ENCODE results near the gene ANKRD22.
"Not testable (repeated sequence)": the region's sequence is repeated elsewhere in the genome, so short reads cannot be mapped to it uniquely, and the experiment has no call there.

Gene ANKRD22

DNA sequence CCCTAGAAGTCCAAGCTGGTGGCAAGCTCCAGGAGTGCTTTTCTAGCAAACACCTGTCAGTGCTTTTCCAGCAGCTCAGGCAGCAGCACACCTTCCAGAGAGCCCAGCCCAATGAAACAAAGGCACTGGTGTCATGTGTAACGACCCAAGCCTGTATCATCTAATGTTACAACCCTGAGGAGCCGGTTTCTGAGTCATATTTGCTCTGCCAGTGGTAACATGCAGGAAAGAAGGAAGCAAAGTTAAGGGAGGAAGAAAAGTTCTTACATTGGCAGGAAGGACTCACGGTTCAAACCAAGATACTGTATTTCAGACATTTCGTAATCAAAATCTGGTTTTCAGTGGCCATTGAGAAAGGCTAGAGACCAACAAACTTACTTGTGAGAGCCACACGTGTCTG is at the start of gene ANKRD22:
Gene ANKRD22 (minus strand): TSS at position 139 of the 400 bp plus-strand sequence. CDS start 237 bp downstream, outside the sequence.
- DNase-seq (ENCODE audit: low read depth, low spot score) = no peak

DNA sequence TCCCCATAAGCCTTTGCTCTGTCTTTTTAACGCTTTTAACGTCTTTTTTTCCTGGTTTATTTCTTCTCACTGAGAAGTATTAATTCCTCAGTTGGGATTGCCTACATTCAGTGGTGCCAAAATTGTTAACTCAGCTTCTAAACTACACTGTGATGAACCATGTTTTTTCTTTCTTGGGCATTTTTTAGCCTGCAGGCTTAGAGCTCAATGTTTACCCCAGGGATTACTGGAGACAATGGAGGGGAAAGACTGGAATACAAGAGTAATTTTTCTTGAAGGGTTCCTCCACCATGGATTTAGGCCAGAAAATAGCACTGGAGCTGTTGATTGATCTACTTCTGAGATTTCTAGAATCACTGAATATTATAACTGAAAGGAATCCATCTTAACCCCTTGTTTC is 48.2 kb upstream of the ANKRD22 start:
- no peak for DNase-seq (ENCODE audit: low read depth, low spot score)

DNA sequence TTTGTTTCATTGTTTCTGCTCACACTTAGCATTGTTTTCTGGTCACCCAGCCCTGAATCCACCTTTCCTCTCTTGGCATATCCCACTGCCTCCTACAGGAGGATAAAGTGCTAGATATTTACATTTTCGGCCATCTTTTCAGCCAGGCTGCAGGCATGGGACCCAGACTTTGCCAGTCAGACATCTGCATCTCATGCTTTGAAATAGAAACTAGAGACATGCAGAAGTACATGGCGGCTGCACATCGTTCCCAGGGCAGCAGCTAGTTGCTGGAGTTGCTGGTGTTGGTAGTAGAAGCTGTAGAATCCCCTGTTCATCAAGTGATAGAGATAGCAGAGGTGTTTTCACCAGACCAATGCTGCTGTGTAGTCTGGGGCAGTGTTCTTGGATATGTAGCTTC is 47.1 kb upstream of the ANKRD22 start:
- DNase-seq (ENCODE audit: low read depth, low spot score) = no peak

DNA sequence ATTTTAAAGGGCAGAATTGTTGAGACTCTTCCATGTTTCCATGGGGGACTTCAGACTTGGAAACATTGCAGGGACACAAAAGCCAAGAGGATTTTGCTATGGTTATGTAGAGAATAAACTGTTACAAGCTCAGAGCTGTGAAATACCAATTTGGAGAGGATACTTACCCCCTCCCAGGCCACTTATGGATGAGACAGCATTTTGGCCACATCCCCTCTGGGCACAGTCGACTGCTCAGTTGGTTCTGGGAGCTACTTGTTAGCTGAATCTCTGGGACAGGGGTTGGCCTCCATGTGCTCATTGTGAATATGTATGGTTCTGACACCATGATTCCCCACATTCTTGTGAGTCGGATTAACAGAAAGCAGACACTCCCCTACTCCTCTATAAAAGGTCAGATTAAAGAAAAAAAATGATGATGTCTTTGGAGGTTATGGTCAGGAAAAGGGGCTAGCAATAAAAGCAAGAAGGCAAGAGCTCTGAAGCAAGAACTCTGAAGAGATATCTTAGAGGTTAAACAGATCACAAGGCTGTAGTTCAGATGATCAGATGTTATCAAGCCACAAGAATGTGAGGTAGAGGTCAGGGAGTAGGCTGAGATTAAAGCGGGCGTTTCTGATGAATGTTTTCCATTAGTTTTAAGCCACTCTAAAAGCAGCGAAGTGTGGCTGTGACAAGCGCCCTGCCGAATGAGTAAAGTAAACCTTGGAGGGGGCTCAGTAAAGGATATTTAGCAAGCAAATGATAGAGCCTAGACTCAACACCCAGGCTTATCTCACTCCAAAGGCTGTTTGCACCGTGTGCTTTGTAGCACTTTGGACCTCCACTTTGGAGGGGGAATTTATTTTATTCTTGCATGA is 45.6 kb upstream of the ANKRD22 start:
- DNase-seq (ENCODE audit: low read depth, low spot score) = no peak

DNA sequence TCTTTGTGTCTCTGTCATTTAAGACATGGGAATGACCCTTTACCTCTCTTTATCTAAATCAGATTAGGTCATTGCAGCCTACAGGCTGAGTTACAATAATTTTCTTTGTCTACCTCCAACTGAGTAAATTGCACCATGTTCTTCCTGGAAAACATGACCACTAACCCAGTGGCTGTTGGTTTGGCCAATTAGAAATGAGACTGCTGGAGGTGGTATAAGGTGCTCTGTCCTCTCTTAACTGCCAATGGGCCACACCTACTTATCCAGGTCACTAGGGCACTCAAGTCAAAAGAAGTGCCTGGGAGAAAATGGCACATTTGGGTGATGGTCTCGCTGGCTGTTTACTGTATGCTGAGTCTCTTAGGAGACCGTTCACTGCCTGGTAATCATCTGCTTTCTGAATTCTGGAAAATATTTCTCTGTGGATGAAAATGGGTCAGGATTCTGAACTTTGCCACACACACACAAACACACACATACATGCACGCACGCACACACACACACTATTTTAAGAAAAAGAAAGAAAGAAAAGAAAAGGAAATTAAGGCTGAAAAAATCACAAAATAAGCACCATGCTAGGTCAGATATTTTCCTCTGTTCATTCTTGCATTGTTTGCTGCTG is 44.8 kb upstream of the ANKRD22 start:
- no peak for DNase-seq (ENCODE audit: low read depth, low spot score)

DNA sequence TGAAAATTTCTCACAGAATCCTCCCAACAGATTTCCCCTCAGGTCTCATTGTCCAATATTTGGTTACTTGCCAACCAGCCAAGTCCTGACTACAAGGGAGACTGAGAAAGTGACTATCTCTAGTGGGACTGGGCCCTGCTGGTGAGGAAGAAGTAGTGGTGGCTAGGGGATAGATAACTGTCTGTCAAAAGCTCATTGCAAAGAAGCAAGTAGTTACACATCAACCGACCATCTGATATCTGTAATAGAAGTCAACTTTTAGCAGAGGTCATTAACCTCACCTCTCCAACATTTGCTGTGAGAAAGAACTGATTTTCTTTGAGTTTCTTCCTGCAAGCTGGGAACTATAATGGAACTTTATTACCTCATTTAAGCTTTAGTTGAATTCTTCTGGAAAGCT is 43.6 kb upstream of the ANKRD22 start:
- no peak for DNase-seq (ENCODE audit: low read depth, low spot score)

DNA sequence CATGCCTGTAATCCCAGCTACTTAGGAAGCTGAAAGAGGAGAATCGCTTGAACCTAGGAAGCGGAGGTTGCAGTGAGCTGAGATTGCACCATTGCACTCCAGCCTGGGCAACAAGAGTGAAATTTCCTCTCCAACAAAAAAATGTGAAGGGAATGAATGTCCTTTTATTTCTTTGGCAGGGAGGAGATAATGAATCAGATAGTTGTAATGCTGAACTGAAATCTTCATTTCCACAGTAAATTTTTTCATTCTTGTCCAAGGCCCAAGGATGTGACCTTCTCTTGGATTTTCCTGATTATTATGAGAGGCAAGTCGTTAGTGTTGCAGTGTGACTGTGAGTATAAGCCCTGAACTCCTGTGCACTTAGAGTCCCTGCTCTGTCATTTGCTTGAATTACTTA is 42.0 kb upstream of the ANKRD22 start:
- no peak for DNase-seq (ENCODE audit: low read depth, low spot score)

DNA sequence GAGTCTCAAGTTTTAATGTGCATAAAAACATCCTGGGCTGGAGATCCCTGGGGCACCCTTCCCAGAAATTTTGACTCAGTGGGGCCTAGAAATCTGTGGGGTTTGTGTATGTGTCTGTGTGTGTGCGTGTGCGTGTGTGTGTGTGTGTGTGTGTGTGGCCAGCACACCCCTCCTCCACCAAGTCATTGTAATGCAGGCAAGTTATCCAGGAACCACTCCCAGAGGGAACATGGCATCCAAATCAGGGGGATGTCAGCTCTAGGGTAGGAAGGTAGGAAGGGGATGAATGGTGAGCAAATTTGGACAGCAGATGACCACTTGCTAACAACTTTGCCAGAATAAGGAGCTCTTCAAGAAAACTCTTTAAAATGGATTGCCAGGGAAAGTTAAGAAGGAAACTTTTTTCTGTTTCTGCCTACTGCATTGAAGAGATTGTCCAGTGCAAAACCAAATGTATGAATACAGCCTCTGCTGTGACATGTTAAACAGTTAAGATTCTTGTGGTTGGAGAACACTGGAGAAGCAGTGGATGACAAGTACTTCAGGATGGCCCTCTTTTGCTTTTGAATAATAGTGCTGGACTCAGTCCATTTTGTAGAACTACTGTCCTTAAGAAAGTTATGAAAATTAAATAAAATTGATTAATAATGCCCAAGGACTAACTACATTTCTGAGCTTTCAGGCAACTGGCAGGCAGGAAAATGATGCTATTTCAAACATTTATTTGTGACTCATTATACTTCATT is 40.8 kb upstream of the ANKRD22 start:
- no peak for DNase-seq (ENCODE audit: low read depth, low spot score)

DNA sequence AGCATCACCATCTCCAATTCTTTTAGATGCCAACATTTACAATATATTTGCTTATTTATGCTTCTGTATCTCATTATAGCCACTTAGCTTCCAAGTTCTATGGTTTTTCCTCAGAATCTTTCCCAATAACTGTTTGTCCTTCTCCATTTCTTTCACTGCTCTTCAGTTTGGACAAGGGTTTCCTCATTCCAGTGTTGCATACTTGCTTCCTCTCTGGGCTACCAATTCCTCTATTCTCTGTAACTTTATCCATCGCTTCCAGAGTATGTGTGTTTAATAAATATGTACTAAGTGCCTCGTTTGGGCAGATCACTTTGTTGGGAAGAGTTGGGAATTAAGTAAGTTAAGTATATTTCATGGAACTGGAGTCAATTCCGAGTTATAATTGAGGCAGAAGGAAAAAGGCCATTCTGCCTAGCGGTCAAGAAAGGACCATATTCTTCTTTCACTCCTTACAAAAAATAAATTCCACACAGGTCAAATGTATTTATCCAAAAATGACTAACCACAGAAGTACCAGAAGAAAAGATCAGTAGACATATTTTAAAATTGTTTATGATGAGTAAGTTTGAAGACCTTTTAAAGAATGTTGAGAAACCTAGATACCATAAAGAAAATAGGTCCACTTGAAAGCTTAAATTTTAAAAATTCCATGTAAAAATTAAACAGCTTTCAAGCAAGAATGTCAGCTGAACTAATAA is 39.2 kb upstream of the ANKRD22 start:
- no peak for DNase-seq (ENCODE audit: low read depth, low spot score)

DNA sequence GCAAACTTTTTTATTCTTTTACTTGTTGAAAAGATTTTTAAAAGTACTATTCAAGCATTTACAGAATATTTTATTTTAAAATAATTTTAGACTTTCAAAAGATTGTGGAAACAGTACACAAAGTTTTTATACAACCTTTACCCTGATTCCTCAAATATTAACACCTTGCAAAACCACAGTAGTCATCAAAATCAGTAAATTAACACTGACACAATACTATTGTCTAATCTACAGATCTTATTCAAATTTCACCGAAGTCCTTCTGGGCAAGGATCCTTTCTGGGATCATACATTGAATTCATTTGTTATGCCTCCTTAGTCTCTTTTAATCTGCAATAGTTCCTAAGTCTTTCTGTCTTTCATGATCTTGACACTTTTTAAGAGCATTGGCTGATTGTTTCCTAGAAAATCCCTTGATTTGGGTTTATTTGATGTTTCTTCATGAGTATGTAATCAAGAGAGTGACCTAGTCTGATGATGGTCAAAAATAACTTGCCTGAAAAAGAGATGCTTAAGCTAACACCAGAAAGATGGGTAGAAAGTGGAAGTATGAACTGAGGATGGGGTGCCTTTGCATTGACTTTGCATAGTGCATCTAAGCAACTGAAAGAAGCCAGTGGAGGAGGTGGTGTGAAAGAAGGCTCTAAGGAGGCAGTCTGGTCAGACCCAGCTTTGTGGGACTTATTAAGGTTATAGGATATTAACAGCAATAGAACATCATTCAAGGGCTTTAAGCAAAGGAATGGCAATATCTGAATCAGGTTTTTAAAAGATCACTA is 38.1 kb upstream of the ANKRD22 start:
- no peak for DNase-seq (ENCODE audit: low read depth, low spot score)

DNA sequence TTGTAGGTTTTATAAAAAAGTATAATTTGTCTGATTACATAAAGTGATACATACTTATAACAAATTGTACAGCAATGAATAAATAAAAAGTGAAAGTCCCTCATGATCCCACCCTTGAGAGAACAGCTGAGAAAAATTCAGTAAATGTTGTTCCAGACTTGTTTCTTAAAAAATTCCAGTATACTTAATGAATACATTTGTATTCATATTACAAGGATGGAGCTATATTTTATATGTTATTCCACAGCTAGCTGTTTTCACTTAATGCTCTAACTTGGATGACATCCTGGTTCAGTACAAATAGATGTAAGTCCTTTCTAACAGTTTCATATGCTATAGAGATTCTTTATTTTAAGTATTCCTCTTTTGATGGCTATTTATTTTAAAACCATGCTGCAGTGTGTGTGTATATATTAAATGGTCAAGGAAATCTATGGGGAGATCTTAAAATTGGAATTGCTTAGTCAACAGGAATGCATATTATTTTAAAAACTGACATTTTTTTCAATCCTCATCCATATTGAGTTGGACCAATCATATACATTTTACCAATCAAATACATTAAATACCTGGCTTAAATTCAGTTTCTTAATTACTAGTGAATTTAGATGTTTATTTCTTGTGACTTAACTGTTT is 37.3 kb upstream of the ANKRD22 start:
- DNase-seq (ENCODE audit: low read depth, low spot score) = no peak

DNA sequence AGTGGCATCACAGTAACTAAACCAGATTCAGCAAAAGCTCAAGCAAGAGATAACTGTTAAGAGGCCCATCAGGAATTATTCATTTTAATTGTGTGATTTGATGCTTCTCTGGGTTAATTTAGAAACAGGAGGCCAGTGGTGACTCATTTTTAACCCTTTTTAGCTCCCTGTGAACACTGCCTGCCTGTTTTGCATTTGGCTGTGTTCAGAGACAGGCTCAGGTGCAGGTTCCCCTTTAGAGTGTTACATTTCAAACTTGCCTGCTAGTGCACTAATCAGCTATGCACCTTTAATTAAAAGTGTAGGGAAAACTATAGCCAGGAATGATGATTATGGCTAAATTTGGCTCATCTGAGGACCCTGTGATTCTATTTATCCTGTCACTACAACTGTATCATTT is 34.9 kb upstream of the ANKRD22 start:
- DNase-seq (ENCODE audit: low read depth, low spot score) = no peak

DNA sequence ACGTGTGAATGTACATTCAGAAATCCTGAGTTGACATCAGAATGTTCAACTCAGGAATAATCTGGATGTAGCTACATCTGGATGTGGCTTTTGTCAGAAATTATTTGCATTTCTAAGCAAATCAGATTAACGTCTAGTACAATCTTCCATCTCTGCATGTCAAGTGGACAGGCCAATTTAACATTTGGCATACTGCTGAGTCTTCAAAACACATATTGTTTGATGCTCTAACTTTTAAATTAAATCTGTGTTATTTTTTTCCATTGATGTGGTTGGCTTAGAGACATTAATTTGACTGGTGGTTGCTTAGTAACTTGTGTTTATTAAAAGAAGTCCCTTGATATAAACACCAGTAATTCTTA is 31.8 kb upstream of the ANKRD22 start:
- no peak for DNase-seq (ENCODE audit: low read depth, low spot score)

DNA sequence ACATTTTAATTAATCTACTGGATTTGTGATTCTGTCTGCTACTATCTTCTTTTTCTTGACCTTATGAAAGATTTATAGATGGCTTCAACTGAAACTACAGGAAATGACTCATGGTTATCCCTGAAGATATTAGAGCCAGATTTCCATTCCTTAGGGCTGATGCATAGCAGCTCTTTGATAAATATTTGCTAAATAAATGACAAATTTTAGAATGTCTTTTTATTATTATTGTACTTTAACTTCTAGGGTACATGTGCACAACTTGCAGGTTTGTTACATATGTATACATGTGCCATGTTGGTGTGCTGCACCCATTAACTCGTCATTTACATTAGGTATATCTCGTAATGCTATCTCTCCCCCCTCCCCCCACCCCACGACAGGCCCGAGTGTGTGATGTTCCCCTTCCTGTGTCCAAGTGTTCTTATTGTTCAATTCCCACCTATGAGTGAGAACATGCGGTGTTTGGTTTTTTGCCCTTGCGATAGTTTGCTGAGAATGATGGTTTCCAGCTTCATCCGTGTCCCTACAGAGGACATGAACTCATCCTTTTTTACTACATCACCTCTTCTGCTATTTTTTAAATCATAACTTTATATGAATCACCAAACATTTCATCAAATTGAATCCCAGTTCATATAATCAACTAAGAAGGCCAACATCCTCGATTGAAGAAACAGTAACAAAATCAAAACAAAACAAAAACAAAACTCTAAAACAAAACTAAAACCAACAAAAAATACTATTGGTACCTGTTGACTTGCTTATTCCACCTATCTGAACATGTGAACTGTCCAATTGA is 31.2 kb upstream of the ANKRD22 start:
- not testable (repeated sequence) for DNase-seq (ENCODE audit: low read depth, low spot score)

DNA sequence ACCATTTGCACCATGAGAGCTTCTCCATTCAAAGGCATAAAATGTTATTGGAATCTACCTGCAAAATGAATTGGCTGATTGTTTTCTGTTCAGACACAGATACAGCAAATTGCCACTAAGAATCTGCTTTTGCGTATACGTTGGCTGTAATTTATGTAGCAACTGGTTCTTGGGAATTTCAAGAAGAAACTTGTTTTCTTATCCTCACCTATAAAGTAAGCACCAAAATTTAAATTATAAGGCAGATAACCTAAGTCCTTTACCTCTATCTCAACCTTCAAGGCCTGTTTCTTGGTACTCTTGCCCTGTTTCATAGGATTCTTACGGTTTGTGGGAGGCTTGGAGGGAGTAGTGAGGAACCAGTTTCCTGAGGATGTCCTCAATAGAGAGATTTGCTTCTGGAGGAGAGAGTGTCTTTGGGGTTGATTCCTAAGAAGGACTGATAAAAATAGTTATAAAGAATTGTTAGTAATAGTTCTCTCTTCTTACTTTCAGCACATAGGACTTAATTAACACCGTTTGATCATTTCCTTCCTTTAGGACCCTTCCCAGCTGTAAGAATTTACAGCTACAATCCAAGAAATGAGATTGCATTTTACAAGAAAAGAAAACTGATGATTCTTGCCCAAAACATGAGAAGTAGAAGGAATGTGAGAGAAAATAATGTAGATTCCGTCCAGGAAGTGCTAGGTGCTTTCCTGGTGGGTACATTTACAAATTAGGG is 30.4 kb upstream of the ANKRD22 start:
- DNase-seq (ENCODE audit: low read depth, low spot score) = no peak

DNA sequence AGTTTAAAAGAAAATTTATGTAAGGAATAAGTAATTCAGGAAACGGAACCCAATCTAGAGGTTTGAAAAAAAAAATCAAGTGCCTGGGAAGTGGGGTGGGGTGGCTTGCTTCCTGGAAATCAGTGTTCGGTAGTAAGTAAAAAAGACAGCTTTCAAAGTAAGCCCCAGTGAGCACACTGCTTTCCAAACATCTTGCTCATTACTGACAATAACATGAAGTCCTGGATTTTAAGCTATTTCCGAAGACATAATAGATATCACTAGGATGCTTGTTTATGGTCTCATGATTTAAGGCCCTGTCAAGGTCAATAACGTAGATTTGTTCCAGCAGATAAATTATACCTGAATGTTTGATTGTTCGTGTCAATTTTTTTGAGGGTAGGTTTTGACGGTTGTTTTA is 29.7 kb upstream of the ANKRD22 start:
- DNase-seq (ENCODE audit: low read depth, low spot score) = no peak

DNA sequence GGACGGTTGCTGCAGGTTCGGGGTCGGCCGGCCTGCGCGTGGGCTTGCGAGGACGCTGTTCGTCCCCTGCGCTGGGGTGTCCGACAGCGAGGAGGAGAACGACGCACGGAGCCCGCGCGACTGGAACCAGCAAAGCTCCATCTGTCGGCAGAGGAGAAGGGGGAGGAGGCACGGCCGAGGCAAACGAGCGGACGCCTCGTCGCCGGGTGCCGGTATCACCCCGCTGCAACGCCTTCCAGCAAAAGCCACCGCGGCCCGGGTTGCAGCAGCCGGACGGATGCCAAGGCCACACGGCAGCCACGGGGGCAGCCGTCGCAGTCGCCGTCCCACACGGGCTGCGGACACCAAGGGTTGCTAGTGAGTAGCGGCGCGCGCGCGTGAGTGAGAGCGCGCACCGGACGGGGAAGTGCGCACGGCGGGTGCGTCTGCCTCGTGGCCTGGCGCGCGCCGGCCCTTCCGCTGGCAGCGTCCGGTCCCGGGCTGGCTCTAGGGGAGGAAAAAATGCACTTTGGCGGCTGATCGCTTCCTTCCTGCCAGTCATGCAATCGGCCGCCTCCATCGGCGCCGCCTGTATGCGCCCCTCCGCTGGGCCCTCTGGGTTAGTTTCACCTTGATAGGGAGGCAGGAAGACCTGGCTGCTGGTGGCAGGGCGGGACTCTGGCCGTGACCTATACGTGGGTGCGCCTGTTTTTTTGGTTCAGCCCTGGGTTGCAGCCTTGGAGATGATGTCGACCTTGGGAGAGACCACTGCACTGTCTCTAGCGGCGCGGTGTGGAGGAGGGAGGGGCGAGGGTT is 28.8 kb upstream of the ANKRD22 start:
- DNase-seq (ENCODE audit: low read depth, low spot score) = no peak

DNA sequence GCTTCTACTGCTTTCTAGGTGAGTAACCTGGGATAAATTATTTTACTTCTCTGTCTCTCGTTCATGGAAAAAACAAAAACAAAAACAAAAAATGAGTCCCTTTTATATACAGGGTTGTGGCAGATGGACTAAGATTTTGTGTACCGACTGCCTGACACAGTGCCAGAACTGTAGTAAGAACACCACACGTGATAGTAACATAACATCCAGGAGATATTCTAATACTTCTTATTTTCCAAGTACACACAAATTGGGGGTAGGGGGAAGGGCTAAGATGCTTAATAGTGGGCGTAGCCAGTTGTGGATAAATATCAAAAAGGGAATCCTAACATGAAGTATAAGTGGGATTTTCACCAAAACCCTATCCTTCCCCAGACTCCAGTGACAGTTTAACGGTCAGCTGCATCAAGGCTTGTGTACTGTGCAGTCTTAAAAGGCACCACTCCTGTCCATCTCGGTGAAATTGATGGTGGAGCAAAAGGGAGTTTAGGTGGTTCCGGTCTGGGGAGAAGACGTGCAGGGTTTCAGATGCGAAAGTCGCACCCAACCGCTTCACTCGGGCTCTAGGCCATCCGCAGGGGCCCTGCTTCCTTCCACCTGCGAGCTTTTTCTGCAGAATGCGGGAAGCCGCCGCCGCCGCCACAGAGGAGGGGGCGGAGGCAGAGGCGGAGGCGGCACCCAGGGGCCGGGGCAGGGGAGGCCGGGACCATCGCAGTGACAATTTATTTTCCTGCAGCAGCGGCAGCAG is 28.1 kb upstream of the ANKRD22 start, which contains the start of gene STAMBPL1:
Gene STAMBPL1 (plus strand): TSS at position 712 of the 748 bp plus-strand sequence. CDS start 21,464 bp downstream, outside the sequence.
- DNase-seq (ENCODE audit: low read depth, low spot score) = no peak
